IMR-90 (cell line): ENCODE results near the gene DACT2.

Source experiments
- CEBPB ChIP-seq: IDR thresholded peaks from 2 replicates; pipeline ENCODE4 v1.6.1; 2012; ENCODE audit warnings: low read depth, low read length, improper control_type of control experiment
- CHD1 ChIP-seq: IDR thresholded peaks from 2 replicates; pipeline ENCODE4 v1.6.1; 2012; ENCODE audit warnings: low read depth, low read length, improper control_type of control experiment
- MAFK ChIP-seq: IDR thresholded peaks from 2 replicates; pipeline ENCODE4 v1.6.1; 2012; ENCODE audit warnings: low read depth, low read length, improper control_type of control experiment
- MXI1 ChIP-seq: IDR thresholded peaks from 2 replicates; pipeline ENCODE4 v1.6.1; 2012; ENCODE audit warnings: low read depth, mild to moderate bottlenecking, low read length, moderate library complexity, borderline replicate concordance
- POLR2A ChIP-seq: IDR thresholded peaks from 2 replicates; pipeline ENCODE4 v1.6.1; 2012; ENCODE audit warnings: mild to moderate bottlenecking, low read depth, low read length
- RCOR1 ChIP-seq: IDR thresholded peaks from 2 replicates; pipeline ENCODE4 v1.6.1; 2012; ENCODE audit warnings: mild to moderate bottlenecking, low read length, improper control_type of control experiment; ENCODE audit not compliant: insufficient replicate concordance
- TF ChIP-seq, protein P1 (sequence below): conservative IDR thresholded peaks from 2 replicates; pipeline ENCODE4 v1.5.1; 2012; ENCODE audit warnings: mild to moderate bottlenecking, low read depth, low read length, improper control_type of control experiment
- TF ChIP-seq, protein P2 (sequence below): fragments of 150-350 bp; IDR thresholded peaks from 2 replicates; pipeline ENCODE4 v1.6.1; 2017; ENCODE audit warnings: mild to moderate bottlenecking, antibody characterized with exemption, low read length, low read depth

DNA sequence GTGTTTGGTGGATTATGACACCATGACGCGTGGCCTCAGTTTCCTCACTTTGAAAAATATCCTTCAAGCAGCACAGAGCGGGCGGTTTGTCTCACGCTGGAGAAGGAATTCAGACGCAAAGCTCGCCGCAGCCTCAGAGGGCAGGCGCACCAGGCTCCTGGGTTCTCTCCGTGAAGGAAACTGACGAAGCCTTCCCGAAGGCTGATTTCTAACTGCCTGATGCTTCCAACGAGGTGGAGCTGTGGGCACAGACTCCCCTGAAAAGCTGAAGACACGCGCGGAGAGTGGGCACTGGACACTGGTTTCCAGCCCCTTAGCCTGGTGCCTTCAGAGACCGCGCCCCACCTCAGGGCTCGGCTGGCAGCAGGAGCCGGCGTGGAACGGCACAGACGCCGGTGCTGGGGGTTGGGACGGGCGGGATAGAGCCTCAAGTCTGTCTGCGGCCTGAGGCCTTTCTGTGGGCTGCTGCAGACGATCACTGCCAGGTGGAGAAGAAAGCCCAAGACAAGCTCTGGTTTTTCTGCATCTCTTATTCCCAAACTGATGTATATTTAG is 56.1 kb downstream of the DACT2 start:
- TF ChIP-seq, protein P1, sequence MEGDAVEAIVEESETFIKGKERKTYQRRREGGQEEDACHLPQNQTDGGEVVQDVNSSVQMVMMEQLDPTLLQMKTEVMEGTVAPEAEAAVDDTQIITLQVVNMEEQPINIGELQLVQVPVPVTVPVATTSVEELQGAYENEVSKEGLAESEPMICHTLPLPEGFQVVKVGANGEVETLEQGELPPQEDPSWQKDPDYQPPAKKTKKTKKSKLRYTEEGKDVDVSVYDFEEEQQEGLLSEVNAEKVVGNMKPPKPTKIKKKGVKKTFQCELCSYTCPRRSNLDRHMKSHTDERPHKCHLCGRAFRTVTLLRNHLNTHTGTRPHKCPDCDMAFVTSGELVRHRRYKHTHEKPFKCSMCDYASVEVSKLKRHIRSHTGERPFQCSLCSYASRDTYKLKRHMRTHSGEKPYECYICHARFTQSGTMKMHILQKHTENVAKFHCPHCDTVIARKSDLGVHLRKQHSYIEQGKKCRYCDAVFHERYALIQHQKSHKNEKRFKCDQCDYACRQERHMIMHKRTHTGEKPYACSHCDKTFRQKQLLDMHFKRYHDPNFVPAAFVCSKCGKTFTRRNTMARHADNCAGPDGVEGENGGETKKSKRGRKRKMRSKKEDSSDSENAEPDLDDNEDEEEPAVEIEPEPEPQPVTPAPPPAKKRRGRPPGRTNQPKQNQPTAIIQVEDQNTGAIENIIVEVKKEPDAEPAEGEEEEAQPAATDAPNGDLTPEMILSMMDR: no peak
- TF ChIP-seq MXI1 (no peak), POLR2A (no peak), CEBPB (no peak), RCOR1 (no peak), CHD1 (no peak), MAFK (no peak)
- TF ChIP-seq, protein P2, sequence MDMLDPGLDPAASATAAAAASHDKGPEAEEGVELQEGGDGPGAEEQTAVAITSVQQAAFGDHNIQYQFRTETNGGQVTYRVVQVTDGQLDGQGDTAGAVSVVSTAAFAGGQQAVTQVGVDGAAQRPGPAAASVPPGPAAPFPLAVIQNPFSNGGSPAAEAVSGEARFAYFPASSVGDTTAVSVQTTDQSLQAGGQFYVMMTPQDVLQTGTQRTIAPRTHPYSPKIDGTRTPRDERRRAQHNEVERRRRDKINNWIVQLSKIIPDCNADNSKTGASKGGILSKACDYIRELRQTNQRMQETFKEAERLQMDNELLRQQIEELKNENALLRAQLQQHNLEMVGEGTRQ: no peak
